ENCODE results near the gene CHML.

DNA sequence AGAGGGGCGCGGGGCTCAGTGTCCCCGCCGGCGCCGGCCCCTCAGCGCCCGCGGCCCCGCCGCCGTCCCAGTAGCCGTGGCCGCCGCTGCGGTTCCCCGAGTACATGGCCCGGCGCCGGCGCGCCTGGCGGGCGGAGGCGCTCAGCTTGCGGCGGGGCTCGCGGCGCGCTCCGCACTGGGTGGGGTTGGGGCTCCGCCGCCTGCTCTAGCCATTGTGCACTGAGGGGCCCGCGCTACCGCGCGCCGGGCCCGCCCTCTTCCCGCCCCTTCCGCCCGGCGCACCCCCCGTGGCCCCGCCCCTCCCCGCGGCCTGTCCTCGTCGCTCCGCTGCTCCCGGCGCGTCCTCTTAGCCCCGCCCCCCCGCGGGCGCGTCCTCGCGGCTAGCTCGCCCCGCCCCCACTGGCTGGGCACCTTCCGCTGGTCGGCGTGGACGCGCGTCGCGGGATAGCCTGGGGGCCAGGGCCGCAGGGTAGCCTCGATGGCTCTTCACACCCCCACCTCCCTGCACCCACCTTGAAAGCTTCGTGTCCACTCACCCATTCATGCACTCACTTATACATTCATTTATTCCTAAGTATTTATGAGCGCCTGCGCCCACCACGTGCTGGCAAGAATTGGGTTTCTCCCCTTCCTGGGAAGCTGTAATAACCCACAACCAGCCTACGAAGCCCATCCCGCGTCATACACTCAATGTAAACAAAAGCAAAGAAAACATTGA is at the start of gene CHML, which contains the start of gene OPN3:
- TF ChIP-seq, protein P1, sequence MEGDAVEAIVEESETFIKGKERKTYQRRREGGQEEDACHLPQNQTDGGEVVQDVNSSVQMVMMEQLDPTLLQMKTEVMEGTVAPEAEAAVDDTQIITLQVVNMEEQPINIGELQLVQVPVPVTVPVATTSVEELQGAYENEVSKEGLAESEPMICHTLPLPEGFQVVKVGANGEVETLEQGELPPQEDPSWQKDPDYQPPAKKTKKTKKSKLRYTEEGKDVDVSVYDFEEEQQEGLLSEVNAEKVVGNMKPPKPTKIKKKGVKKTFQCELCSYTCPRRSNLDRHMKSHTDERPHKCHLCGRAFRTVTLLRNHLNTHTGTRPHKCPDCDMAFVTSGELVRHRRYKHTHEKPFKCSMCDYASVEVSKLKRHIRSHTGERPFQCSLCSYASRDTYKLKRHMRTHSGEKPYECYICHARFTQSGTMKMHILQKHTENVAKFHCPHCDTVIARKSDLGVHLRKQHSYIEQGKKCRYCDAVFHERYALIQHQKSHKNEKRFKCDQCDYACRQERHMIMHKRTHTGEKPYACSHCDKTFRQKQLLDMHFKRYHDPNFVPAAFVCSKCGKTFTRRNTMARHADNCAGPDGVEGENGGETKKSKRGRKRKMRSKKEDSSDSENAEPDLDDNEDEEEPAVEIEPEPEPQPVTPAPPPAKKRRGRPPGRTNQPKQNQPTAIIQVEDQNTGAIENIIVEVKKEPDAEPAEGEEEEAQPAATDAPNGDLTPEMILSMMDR (IDR thresholded peaks at IDR 0.05): no peak
- peak; percentile 55 to 75 for TF ChIP-seq POLR2A (IDR thresholded peaks at IDR 0.05)
- no peak for TF ChIP-seq POLR2AphosphoS5 (IDR thresholded peaks at IDR 0.05)
- TF ChIP-seq EP300 (IDR thresholded peaks at IDR 0.05): no peak
